ENCODE results near the gene LIN7A. TPM values are rescaled to one million over a fixed set of nuclear protein-coding genes. Genes with fewer than 3 reads are reported as not detected.

LIN7A gene
- total and polyA plus RNA-seq, 4 donors, result 6.0 to 20.6 (median 9.1) TPM

DNA sequence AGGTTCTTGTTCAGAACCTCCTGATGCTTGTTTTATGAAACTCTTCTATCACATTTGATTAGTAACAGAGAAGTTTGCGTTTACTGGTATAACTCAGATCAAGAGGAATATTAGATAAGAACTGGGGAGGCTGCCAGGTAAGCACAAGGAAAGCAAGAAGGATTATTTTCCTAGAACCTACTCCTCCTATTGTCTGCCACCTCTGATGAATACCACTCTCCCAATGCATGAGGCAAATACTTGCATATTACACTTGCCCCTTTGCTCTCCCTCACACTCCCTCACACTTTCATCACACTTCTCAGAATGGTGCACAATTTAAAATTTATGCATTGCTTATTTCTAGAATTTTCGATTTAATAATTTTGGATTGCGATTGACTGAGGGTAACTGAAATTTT is 43.6 kb downstream of the LIN7A start:
- 85% methylated on average over 3 of the region's 3 CpGs for WGBS
- peaks cover 0 to 9% (median 0%) of the 10 kb centered on the region in 4 donors for H3K4me1 ChIP-seq (ENCODE audit: control insufficient read depth in 4 of 4, insufficient read depth in 4 of 4, low read length in 3 of 4)
- H3K4me3 ChIP-seq (ENCODE audit: low read depth in 1 of 3, low read length in 3 of 3), result no peak overlapping the region
- H3K27me3 ChIP-seq (ENCODE audit: control insufficient read depth in 4 of 4, insufficient read depth in 4 of 4, low read length in 3 of 4), result no peaks in the 10 kb centered on the region
- H3K9ac ChIP-seq (ENCODE audit: low read depth in 1 of 2, low read length in 2 of 2), result no peak overlapping the region
- H3K9me3 ChIP-seq (ENCODE audit: control insufficient read depth in 4 of 4, low read length in 3 of 4), result no peaks in the 10 kb centered on the region
- H3K27ac ChIP-seq (ENCODE audit: low read depth in 1 of 2, low read length in 2 of 2), result no peak overlapping the region
- DNase-seq (ENCODE audit: low spot score), result no peak
- H3K36me3 ChIP-seq (ENCODE audit: control insufficient read depth in 4 of 4, insufficient read depth in 3 of 4, low read depth in 1 of 4, low read length in 3 of 4), result no peaks in the 10 kb centered on the region
- TF ChIP-seq RAD21 (IDR thresholded peaks at IDR 0.05) (no peak), ZBTB33 (IDR thresholded peaks at IDR 0.05) (no peak), RXRA (IDR thresholded peaks at IDR 0.05) (no peak), ATF3 (IDR thresholded peaks at IDR 0.05) (no peak), GABPA (IDR thresholded peaks at IDR 0.05 in 1 of 2, conservative IDR thresholded peaks at IDR 0.05 in 1 of 2) (no peak), FOXA1 (IDR thresholded peaks at IDR 0.05) (no peak), EGR1 (IDR thresholded peaks at IDR 0.05; ENCODE audit: low read depth in 2 of 2) (no peak)

GRCh38 chr12:80892597-80893445 is 44.9 kb downstream of the LIN7A start:
- Histone ChIP-seq H3K27me3 (ENCODE audit: control insufficient read depth in 4 of 4, insufficient read depth in 4 of 4, low read length in 3 of 4) (no peaks in the 10 kb centered on the region), H3K9ac (ENCODE audit: low read depth in 1 of 2, low read length in 2 of 2) (no peak overlapping the region), H3K4me3 (ENCODE audit: low read depth in 1 of 3, low read length in 3 of 3) (no peak overlapping the region), H3K4me1 (ENCODE audit: control insufficient read depth in 4 of 4, insufficient read depth in 4 of 4, low read length in 3 of 4) (peaks cover 0 to 9% (median 0%) of the 10 kb centered on the region in 4 donors), H3K36me3 (ENCODE audit: control insufficient read depth in 4 of 4, insufficient read depth in 3 of 4, low read depth in 1 of 4, low read length in 3 of 4) (peaks cover 0 to 3% (median 0%) of the 10 kb centered on the region in 4 donors), H3K9me3 (ENCODE audit: control insufficient read depth in 4 of 4, low read length in 3 of 4) (no peaks in the 10 kb centered on the region), H3K27ac (ENCODE audit: low read depth in 1 of 2, low read length in 2 of 2) (no peak overlapping the region)
- no peak for DNase-seq (ENCODE audit: low spot score)
- 86% methylated on average over 7 of the region's 7 CpGs for WGBS
- TF ChIP-seq HNF4G (IDR thresholded peaks at IDR 0.05), result no peak
- TF ChIP-seq NR2F2 (IDR thresholded peaks at IDR 0.05), result no peak
- TF ChIP-seq RAD21 (IDR thresholded peaks at IDR 0.05), result no peak
- no peak for TF ChIP-seq FOXA2 (IDR thresholded peaks at IDR 0.05)

DNA sequence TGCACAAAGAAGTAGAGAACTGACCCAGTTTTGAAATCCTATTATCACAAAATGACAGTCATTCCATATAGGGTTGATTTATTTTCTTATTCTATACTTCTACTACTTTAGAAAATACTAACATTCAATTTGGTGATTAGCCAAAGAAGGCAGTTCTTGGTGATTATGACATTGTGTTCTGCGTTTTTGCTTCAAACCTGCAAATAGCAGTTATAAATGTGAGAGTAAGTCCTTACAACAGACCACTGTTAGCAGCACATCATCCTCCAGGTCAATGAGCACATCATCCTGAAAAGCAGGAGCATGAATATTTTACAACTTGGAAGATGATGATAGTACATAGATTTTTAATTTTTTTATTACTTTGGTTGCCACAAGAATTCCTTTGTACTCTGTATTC is 53.1 kb downstream of the LIN7A start:
- Histone ChIP-seq H3K9me3 (ENCODE audit: control insufficient read depth in 4 of 4, low read length in 3 of 4) (no peaks in the 10 kb centered on the region), H3K27ac (ENCODE audit: low read depth in 1 of 2, low read length in 2 of 2) (no peak overlapping the region), H3K4me1 (ENCODE audit: control insufficient read depth in 4 of 4, insufficient read depth in 4 of 4, low read length in 3 of 4) (no peaks in the 10 kb centered on the region), H3K36me3 (ENCODE audit: control insufficient read depth in 4 of 4, insufficient read depth in 3 of 4, low read depth in 1 of 4, low read length in 3 of 4) (peaks cover 0 to 3% (median 0%) of the 10 kb centered on the region in 4 donors), H3K27me3 (ENCODE audit: control insufficient read depth in 4 of 4, insufficient read depth in 4 of 4, low read length in 3 of 4) (no peaks in the 10 kb centered on the region), H3K4me3 (ENCODE audit: low read depth in 1 of 3, low read length in 3 of 3) (no peak overlapping the region), H3K9ac (ENCODE audit: low read depth in 1 of 2, low read length in 2 of 2) (no peak overlapping the region)
- no peak for DNase-seq (ENCODE audit: low spot score)
- 85% methylated on average over 1 of the region's 1 CpG for WGBS
- no peak for TF ChIP-seq SP1 (IDR thresholded peaks at IDR 0.05)
- TF ChIP-seq FOXA1 (IDR thresholded peaks at IDR 0.05), result no peak
- TF ChIP-seq TAF1 (conservative IDR thresholded peaks at IDR 0.05), result no peak
- TF ChIP-seq ZBTB33 (IDR thresholded peaks at IDR 0.05), result no peak
- TF ChIP-seq JUND (IDR thresholded peaks at IDR 0.05), result no peak
- no peak for TF ChIP-seq YY1 (IDR thresholded peaks at IDR 0.05)
- TF ChIP-seq, protein P1, sequence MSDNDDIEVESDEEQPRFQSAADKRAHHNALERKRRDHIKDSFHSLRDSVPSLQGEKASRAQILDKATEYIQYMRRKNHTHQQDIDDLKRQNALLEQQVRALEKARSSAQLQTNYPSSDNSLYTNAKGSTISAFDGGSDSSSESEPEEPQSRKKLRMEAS (IDR thresholded peaks at IDR 0.05), result no peak
- no peak for TF ChIP-seq RAD21 (IDR thresholded peaks at IDR 0.05)
- no peak for TF ChIP-seq EGR1 (IDR thresholded peaks at IDR 0.05; ENCODE audit: low read depth in 2 of 2)
- no peak for TF ChIP-seq NR2F2 (IDR thresholded peaks at IDR 0.05)
- TF ChIP-seq HNF4G (IDR thresholded peaks at IDR 0.05), result no peak
- TF ChIP-seq FOXA2 (IDR thresholded peaks at IDR 0.05), result no peak
- TF ChIP-seq ATF3 (IDR thresholded peaks at IDR 0.05), result no peak
- no peak for TF ChIP-seq RXRA (IDR thresholded peaks at IDR 0.05)
- no peak for TF ChIP-seq CTCF (IDR thresholded peaks at IDR 0.05; ENCODE audit: low read depth, low read length, missing input control)
- TF ChIP-seq HNF4A (conservative IDR thresholded peaks at IDR 0.05), result no peak
- no peak for TF ChIP-seq GABPA (IDR thresholded peaks at IDR 0.05 in 1 of 2, conservative IDR thresholded peaks at IDR 0.05 in 1 of 2)
